Endothelial cell of umbilical vein (primary cell): ENCODE results near the gene NUDT4B. TPM values are rescaled to one million over a fixed set of nuclear protein-coding genes. Genes with fewer than 3 reads are reported as not detected.
"Not testable (repeated sequence)": the region's sequence is repeated elsewhere in the genome, so short reads cannot be mapped to it uniquely, and the experiment has no call there.

ENCODE experiments used
- BruUV-seq: library from RNA; stranded (reverse); fragments of 400-500 nt; replicated peaks from 2 replicates; lab custom pipeline; 2021; lab: Mats Ljungman, UMichigan
- CTCF ChIA-PET: fragments of 300-600, 350-600 bp; sonication (Branson Sonifier 250); formaldehyde crosslinking; loops from one replicate; lab custom pipeline; 2021; ENCODE audit warnings: antibody characterized with exemption, inconsistent platforms; lab: Charles Lee
- POLR2A ChIA-PET: fragments of 300-600, 350-600 bp; sonication (Branson Sonifier 250); formaldehyde crosslinking; loops from one replicate; lab custom pipeline; 2021; ENCODE audit warnings: antibody characterized with exemption, inconsistent platforms; lab: Charles Lee
- DNase-seq: peaks from one replicate; pipeline ENCODE4 v3.0.0-alpha.2; 2011; ENCODE audit warnings: low read depth, low spot score
- FAIRE-seq: peaks from 2 replicates; lab custom pipeline; 2011; peaks lifted over from hg19 to GRCh38; lab: Jason Lieb, UNC
- H2AFZ ChIP-seq: 2 replicates; pipeline ENCODE4 v1.6.0; 2012; ENCODE audit warnings: low read depth, low read length, control low read depth, inconsistent platforms
- H3K27ac ChIP-seq: 2 replicates; pipeline ENCODE4 v1.5.1; 2011; ENCODE audit warnings: low read depth, mild to moderate bottlenecking, control low read depth, low read length, moderate library complexity; ENCODE audit not compliant: insufficient read depth
- H3K27me3 ChIP-seq, 2 experiments: 2 replicates each; pipeline versions ENCODE4 v1.6.0 to v1.6.1; 2011; ENCODE audit warnings: low read length in 2 of 2, mixed read lengths in 1 of 2; ENCODE audit not compliant: control insufficient read depth in 2 of 2, insufficient read depth in 2 of 2
- H3K36me3 ChIP-seq, 2 experiments: 2 replicates in 1 of 2; 3 replicates in 1 of 2; pipeline ENCODE4 v1.5.1; 2011; ENCODE audit warnings: low read length in 2 of 2, mild to moderate bottlenecking in 1 of 2, moderate library complexity in 1 of 2; ENCODE audit not compliant: control insufficient read depth in 2 of 2, insufficient read depth in 2 of 2; ENCODE audit errors: extremely low read depth in 1 of 2
- H3K4me1 ChIP-seq: 3 replicates; pipeline ENCODE4 v1.5.1; 2011; ENCODE audit warnings: mild to moderate bottlenecking, low read length; ENCODE audit not compliant: control insufficient read depth, insufficient read depth; ENCODE audit errors: extremely low read depth
- H3K4me2 ChIP-seq: 2 replicates; pipeline ENCODE4 v1.6.1; 2011; ENCODE audit warnings: low read length, control low read depth, mixed read lengths; ENCODE audit not compliant: insufficient read depth
- H3K4me3 ChIP-seq, 3 experiments: fragments of 200-600 bp in 1 of 3; sonication (generic), shearing (Covaris generic) in 1 of 3; replicated peaks in 1 of 3; 2 replicates each; pipeline ENCODE4 v1.5.1; 2011 to 2016; ENCODE audit warnings: control low read depth in 3 of 3, low read length in 3 of 3, mild to moderate bottlenecking in 2 of 3, inconsistent platforms in 1 of 3, low read depth in 1 of 3, moderate library complexity in 1 of 3; ENCODE audit not compliant: insufficient read depth in 1 of 3
- H3K79me2 ChIP-seq: 2 replicates; pipeline ENCODE4 v1.6.0; 2012; ENCODE audit warnings: low read length, inconsistent platforms; ENCODE audit not compliant: control insufficient read depth, insufficient read depth
- H3K9ac ChIP-seq: replicated peaks from 2 replicates; pipeline ENCODE3; 2011; ENCODE audit warnings: low read length, control low read depth; ENCODE audit not compliant: insufficient read depth; ENCODE audit errors: extremely low read depth
- H3K9me1 ChIP-seq: replicated peaks from 3 replicates; pipeline ENCODE4 v1.6.0; 2011; ENCODE audit warnings: mild to moderate bottlenecking, low read length; ENCODE audit not compliant: control insufficient read depth, insufficient read depth; ENCODE audit errors: extremely low read depth
- H3K9me3 ChIP-seq: replicated peaks from 2 replicates; pipeline ENCODE4 v1.5.1; 2012; ENCODE audit warnings: low read length, inconsistent platforms; ENCODE audit not compliant: control insufficient read depth, insufficient read depth
- H4K20me1 ChIP-seq: replicated peaks from 2 replicates; pipeline ENCODE3; 2011; ENCODE audit warnings: mild to moderate bottlenecking, low read length; ENCODE audit not compliant: control insufficient read depth, insufficient read depth; ENCODE audit errors: extremely low read depth
- dilution Hi-C: fragments of 300-500 bp; cut with MboI; formaldehyde crosslinking; loops from one replicate; pipeline ENCODE4 v1.15.0; 2019; ENCODE audit warnings: low sequenced_read_pairs; ENCODE audit not compliant: extremely low pct_ligation_motif_present
- intact Hi-C: fragments of 100-400 bp; cut with micrococcal nuclease; formaldehyde crosslinking; loops from one replicate; pipeline ENCODE4 v1.10.0; 2022
- polyA plus RNA-seq, 4 experiments: library from polyadenylated mRNA; depleted of rRNA in 3 of 4; stranded (reverse) in 3 of 4; unstranded in 1 of 4; fragments of >200 nt; gene quantifications; 2 replicates each; pipeline versions ENCODE4 v1.2.1 to v1.2.3, GENCODE V29; 2011 to 2012; ENCODE audit warnings: missing spikeins in 1 of 4
- total RNA-seq: library from RNA; stranded (reverse); gene quantifications from 2 replicates; pipeline ENCODE4 v1.2.3, GENCODE V29; 2021

NUDT4B gene
- total and polyA plus RNA-seq, 2 donors (not counting 3 experiments of a cell fraction or from before 2014, with no cell fraction given), result 39.0 TPM; not detected in 1

GRCh38 chr1:148729128-148729527 is 19.4 kb upstream of the NUDT4B start:
- H3K9ac ChIP-seq, BruUV-seq, POLR2A ChIA-PET, H3K4me2 ChIP-seq, DNase-seq, H3K9me1 ChIP-seq, H3K36me3 ChIP-seq, H3K79me2 ChIP-seq, dilution Hi-C loops, FAIRE-seq, H3K9me3 ChIP-seq, H4K20me1 ChIP-seq, CTCF ChIA-PET, H3K4me1 ChIP-seq, H3K27ac ChIP-seq, H3K27me3 ChIP-seq, H2AFZ ChIP-seq, H3K4me3 ChIP-seq, intact Hi-C loops: not testable (repeated sequence)

DNA sequence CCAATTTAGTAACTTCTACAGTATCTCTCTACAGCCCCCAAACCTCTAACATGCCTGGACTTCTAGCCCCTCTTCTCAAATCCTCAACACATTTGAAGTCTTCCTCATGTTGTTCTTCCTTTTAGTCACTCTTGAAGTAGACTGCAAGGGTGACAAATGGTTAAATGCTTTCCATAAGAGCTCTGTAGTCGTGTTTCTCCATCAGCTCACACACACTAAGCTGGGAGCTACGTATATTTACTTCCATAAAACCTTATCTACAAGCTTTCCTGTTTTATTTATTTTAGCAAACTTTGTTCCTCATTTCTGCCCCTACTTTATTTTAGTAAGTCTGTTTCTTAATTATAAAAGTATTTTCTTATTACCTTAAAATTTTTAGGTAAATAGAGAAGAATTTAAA is 19.0 kb upstream of the NUDT4B start:
- H3K27me3 ChIP-seq, BruUV-seq, H2AFZ ChIP-seq, FAIRE-seq, intact Hi-C loops, CTCF ChIA-PET, H3K4me1 ChIP-seq, H3K27ac ChIP-seq, H3K36me3 ChIP-seq, H3K4me2 ChIP-seq, H3K9ac ChIP-seq, H3K79me2 ChIP-seq, DNase-seq, H3K9me3 ChIP-seq, H4K20me1 ChIP-seq, H3K4me3 ChIP-seq, dilution Hi-C loops, H3K9me1 ChIP-seq, POLR2A ChIA-PET: not testable (repeated sequence)

DNA sequence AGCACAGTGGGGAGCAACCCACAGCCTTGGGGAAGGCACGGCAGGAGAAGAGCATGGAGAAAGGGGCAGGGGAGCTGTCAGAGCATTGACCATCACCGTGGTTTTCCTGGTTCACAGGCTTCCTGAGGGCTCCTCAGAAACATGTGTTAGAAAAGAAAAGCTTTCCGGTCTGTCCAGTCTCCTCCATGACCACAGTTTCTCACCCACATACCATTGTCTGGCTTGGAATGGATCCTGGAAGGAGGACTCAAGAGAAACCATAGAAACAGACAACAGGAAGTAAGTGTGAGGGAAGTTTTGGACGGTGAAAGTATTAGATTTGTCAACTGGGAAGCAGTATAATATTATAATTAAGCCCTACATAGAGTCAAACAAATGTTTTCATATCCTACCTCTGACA is 16.3 kb upstream of the NUDT4B start:
- POLR2A ChIA-PET, H3K4me2 ChIP-seq, DNase-seq, intact Hi-C loops, H4K20me1 ChIP-seq, H3K36me3 ChIP-seq, dilution Hi-C loops, H3K4me3 ChIP-seq, H3K9me3 ChIP-seq, H3K9me1 ChIP-seq, H3K27ac ChIP-seq, H2AFZ ChIP-seq, H3K9ac ChIP-seq, FAIRE-seq, H3K4me1 ChIP-seq, H3K27me3 ChIP-seq, CTCF ChIA-PET, H3K79me2 ChIP-seq, BruUV-seq: not testable (repeated sequence)

GRCh38 chr1:148733585-148734310 is 14.8 kb upstream of the NUDT4B start:
- H3K79me2 ChIP-seq, H3K9ac ChIP-seq, CTCF ChIA-PET, H3K36me3 ChIP-seq, H4K20me1 ChIP-seq, dilution Hi-C loops, H3K4me3 ChIP-seq, intact Hi-C loops, FAIRE-seq, BruUV-seq, H3K4me2 ChIP-seq, H3K27ac ChIP-seq, H3K4me1 ChIP-seq, DNase-seq, H2AFZ ChIP-seq, H3K27me3 ChIP-seq, H3K9me3 ChIP-seq, H3K9me1 ChIP-seq, POLR2A ChIA-PET: not testable (repeated sequence)
